AG08396 (cell line): ENCODE data around the gene FAM181A.
A peak's percentile ranks its signal among the peaks of the same experiment; 100 is the strongest.

Experiments
- DNase-seq: peaks from one replicate; pipeline ENCODE4 v3.0.0; 2012; ENCODE audit warnings: low spot score, mixed read lengths

FAM181A gene

DNA sequence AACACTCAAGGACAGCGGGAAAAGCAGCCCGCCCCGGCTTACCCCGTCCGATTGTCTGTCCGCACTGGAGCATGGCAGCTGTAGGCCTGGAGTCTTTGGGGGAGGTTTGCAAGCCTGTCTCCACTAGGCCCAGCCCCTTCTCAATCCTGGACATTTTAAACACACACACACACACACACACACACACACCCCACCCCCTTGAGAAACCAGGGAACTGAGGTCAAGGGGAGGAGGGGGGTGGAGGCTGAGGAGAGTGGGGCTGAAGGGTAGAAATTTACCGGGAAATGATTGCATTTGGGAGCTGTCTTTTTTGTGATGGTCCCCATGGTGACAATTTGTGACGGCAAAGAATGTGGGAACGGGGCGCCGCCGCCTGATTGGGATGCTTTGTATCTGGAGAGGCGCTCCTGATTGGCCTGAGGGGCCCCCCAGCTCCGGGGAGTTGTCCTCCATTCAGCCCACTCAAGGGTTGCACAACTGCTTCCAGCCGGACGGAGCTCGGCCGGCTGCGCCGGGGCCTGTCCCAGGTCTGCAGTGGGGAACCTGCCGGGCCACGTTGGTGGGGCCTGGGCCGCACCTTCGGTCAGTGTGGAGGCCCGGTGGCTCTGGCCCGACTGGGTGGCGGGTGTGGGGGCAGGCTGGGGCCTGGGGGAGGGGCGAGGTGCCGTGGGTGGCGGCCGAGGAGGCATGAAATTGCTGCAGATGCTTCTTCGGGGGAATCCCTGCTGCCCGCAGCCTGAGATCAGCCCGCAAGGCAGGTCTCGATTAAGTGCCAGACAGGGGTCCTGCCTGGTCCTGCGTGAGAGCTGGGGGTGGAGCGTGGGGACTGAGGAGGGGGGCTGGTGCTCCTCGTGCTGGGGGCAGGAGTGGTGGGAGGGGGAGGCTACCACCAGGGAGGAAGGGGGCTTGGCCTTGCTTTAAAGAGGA lies at the start of gene FAM181A:
FAM181A (plus strand) TSS at position 472 of the 927 bp plus-strand sequence. CDS start 942 bp downstream, outside the sequence.
- no peak for DNase-seq

- DNase-seq = no peak
Observed at GRCh38 chr14:93878212-93878611, 48.9 kb upstream of the FAM181A start.

DNA sequence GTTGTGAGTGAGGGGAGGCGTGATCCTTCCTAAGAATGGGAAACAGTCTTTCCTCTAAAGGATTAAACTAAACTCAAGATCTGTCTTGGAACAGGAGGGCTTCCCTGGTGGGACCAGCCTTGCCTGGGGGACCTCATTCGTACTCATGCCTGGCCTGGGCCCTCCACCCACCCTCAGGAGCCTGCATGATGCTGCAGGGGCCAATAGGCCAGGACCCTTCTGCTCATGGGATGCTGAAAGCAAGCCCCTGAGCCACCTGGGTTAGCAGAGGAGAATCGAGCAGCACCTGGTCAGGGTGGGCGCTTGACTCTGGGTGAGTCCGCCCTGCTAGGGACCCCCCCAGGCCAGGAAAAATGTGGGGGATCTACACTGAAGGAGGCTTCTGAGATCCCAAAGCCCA lies 48.3 kb upstream of the FAM181A start:
- no peak for DNase-seq

GRCh38 chr14:93879362-93879983 lies 47.7 kb upstream of the FAM181A start:
- no peak for DNase-seq

DNA sequence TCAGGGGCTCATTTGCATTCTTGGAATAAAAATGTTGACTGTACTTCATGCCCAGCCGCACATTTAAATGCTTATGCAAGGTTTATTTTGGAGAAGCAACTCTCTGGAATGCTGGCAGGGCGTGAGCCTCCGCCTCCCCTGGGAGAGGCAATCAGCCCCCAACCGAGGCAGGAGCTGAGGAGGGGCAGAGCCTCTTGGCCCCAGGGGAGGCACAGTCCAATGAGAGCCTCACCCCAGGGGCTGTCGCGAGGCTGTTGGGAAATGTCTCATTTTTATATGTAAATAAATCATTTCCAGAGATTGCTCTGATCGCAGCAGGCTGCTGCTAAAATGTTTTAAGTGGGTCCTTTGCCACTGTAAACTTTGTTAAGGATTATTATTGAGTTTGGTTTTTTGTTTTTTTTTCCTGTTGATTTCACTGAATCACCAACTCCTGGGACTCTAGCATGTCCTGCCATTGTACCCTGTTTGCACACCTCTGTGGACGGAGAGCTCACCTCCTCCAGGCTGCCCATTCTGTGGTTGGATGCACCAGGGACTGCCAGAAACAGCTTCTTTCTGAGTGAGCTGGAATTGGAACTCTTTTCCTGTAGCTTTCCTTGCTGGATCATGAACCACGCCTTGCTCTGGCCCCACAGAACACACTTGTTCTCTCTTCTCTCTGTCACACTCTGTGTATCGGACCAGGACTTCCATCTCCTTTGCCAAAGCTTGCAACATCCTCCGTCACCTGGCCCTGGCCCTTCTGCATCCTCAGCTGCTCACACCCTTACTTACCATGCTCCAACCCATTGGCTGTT lies 46.9 kb upstream of the FAM181A start:
- DNase-seq = no peak

- no peak for DNase-seq
Observed at GRCh38 chr14:93884950-93885349, 42.2 kb upstream of the FAM181A start.

DNA sequence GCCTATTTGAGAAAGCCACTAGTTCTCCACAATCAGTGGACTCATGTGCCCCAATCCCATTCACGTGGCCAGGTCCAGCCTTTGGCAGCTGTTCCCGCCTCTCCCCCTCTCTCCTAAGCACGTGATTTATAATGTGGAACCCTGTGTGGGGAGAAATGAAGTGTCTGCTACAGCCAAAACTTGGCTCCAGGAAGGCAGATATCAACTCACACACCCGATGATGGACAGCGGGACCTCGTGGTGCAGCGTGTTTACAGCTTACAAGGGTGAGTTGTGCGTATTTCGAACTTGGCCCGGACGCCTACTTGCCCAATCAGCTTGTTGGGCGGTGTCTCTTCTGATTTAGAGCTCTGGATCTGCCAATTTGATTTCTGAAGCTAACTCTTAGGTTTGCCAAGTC lies 38.1 kb upstream of the FAM181A start:
- no peak for DNase-seq

DNA sequence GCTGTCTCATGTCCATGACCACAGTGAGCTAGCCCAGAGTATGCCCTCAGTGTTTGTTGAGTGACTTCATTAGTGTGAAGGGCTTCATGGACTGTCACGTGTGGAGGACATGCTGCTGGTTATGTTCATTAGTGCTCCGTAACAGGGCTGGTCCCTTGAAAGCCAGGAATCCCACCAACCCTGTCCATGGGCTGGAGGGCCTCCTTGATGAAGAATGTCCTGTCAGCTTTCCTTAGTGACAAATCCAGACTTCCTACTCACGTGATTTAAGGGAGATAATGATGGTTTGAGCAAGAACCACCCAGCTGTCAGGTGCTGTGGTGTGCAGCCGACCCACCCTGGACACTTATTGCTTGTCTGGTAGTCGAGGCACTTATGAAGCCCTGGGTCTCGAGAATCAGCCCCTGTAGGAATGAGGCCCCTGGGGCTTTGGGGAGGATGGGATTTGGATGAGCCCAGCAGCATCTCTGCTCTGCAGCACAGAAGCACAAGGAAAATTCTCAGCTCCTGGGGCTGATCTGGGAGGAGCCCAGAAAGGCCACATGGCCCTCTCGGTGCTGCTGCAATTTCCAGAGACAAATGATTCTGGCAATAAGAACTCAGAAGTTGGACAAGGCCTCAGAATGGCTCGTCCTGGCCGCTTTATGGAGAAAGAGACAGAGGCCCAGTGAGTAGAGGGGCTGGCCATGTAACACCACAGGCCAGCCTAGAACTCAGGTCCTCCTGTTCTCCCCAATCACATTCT lies 37.2 kb upstream of the FAM181A start:
- DNase-seq = no peak

GRCh38 chr14:93891756-93892504 lies 35.2 kb upstream of the FAM181A start:
- no peak for DNase-seq

- DNase-seq = no peak
Observed at GRCh38 chr14:93892505-93892839, 34.7 kb upstream of the FAM181A start.

GRCh38 chr14:93892923-93893558 lies 34.1 kb upstream of the FAM181A start:
- DNase-seq = peak; percentile 71

DNA sequence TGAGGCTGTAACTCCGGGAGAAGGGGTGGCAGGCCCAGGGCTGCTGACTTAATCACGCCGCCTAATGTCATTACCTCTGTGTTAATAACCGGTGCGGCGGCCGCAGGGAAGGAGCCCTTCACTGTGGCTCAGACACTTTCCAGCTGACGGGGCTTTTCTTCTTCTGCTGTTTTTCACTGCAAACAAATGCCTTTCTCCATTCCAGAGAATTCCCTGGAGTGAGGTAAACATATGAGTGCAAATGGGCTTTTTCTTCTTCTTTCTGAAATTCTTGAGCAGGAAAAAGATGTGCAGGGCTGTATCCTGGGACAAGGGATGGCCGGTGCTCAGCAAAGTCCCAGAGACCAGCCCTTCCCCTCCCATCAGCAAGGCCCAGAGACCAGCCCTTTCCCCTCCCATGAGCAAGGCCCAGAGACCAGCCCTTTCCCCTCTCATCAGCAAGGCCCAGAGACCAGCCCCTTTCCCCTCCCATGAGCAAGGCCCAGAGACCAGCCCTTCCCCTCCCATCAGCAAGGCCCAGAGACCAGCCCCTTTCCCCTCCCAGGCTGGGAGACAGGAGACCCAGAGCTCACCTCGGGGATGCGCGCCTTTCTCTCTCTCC lies 33.4 kb upstream of the FAM181A start:
- DNase-seq = no peak

GRCh38 chr14:93895023-93895604 lies 32.0 kb upstream of the FAM181A start:
- no peak for DNase-seq

GRCh38 chr14:93897476-93897845 lies 29.7 kb upstream of the FAM181A start:
- no peak for DNase-seq

DNA sequence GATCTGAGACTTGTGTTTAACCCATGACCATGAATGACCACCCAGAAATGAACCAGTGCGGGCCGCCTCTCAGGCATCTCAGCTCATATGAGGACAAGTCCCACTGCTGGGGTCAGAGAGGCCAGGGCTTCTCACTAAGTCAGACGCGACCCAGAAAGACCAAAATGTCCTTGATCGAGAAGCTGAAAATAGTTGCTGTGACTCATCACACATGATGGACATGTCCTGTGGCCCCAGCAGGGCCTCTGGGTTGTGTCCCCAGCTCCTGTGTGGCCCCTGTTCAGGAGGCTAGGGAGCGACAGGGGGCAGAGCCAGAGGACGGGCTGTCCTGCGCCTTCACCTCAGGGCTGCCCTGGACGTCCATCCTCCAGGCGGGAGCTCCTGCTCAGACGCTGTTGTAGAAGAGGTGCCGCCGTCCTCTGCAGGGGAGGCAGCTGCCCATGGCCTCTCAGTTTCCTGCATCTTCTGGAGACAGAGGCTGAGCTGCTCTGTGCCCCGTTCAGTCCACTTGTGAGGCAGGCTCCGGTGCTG lies 29.0 kb upstream of the FAM181A start:
- no peak for DNase-seq

- no peak for DNase-seq
Observed at GRCh38 chr14:93898731-93899130, 28.4 kb upstream of the FAM181A start.

DNA sequence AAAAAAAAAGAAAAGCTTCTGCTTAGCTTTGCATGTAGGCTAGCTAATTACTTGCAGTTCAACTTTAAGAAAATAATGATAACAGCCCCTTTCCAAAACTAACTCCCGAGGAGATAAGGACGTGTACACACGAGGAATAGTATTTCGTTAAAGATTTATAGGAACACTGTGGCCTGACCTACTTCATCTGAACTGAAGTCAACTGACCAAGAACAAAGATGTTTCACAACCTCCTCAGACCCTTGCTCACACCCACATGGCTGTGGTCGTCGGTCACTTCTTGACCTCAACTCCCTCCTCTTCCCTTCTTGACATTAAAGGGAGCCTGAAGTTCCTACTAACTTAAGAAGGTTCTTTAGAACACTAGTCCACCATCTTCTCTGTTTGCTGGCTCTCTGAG lies 25.3 kb upstream of the FAM181A start:
- no peak for DNase-seq

- DNase-seq = no peak
Observed at GRCh38 chr14:93902619-93903307, 24.4 kb upstream of the FAM181A start.
